Colonic mucosa (tissue), 4 donors: ENCODE results near the gene TBC1D32. TPM values are rescaled to one million over a fixed set of nuclear protein-coding genes. Genes with fewer than 3 reads are reported as not detected.
"Not testable (repeated sequence)": the region's sequence is repeated elsewhere in the genome, so short reads cannot be mapped to it uniquely, and the experiment has no call there.

Source experiments
- DNase-seq: peaks from one replicate; pipeline ENCODE4 v3.0.0-alpha.2; 2020
- H3K27ac ChIP-seq: fragments of 200-600 bp; one replicate; pipeline ENCODE4 v1.8.0; 2021
- H3K27me3 ChIP-seq: fragments of 200-600 bp; one replicate; pipeline ENCODE4 v1.8.0; 2021
- H3K36me3 ChIP-seq: fragments of 200-600 bp; one replicate; pipeline ENCODE4 v1.8.0; 2021
- H3K4me1 ChIP-seq: fragments of 200-600 bp; one replicate; pipeline ENCODE4 v1.8.0; 2021; ENCODE audit warnings: mild to moderate bottlenecking
- H3K4me3 ChIP-seq: fragments of 200-600 bp; one replicate; pipeline ENCODE4 v1.8.0; 2021
- H3K9ac ChIP-seq, 2 donors: one replicate each; pipeline ENCODE4 v1.7.0; 2013; ENCODE audit warnings: control low read depth in 2 of 2, low read depth in 2 of 2, low read length in 2 of 2
- H3K9me3 ChIP-seq: fragments of 200-600 bp; one replicate; pipeline ENCODE4 v1.8.0; 2021
- intact Hi-C: fragments of 100-400 bp; cut with DNase I; formaldehyde crosslinking; loops from one replicate; pipeline ENCODE4 v1.14.1; 2022
- total RNA-seq, 2 donors: library from RNA; stranded (reverse); fragmentation: NEBNext Ultra II Directional in 1 of 2; extraction: Animal tissue kit (Norgen Biotek cat#: 25700) in 1 of 2; gene quantifications; one replicate each; pipeline ENCODE4 v1.2.1, GENCODE V29; 2021
- TF ChIP-seq, protein P1 (sequence below): fragments of 200-600 bp; IDR thresholded peaks from one replicate; pipeline ENCODE4 v1.8.0; 2022; ENCODE audit warnings: antibody characterized with exemption, mild to moderate bottlenecking
- donor health status: healthy.
- donor health status: DM: no; HTN: no; CAD: no.
- donor health status: DM: no; HTN: no; CAD: no.

Gene TBC1D32
- total RNA-seq, 2 donors from 2014 or later, result 6.0 to 8.3 TPM

DNA sequence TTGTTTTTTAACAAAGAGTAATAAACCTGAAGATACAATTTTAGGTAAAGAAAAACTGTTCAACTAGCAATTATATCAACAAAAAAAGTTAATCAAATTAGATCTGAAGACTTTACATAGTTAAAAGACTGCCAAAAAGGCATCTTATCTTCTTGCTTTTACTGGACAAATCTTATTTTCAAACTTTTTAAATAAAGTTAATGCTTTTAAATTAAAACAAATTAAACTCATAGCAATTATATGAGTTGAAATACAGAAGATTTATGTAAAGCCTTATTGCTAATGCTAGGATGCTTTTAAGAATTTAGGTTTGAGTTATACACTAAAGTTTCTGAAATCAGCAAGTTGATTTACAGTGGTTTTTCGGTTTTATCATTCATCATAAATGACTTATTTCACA, 227.3 kb downstream of the TBC1D32 start:
- H3K4me1 ChIP-seq, result no peaks in the 10 kb centered on the region
- no peak overlapping the region for H3K27ac ChIP-seq
- intact Hi-C loops, result no loop called here
- no peak overlapping the region for H3K9ac ChIP-seq
- no peaks in the 10 kb centered on the region for H3K9me3 ChIP-seq
- no peaks in the 10 kb centered on the region for H3K36me3 ChIP-seq
- no peaks in the 10 kb centered on the region for H3K27me3 ChIP-seq
- TF ChIP-seq, protein P1, sequence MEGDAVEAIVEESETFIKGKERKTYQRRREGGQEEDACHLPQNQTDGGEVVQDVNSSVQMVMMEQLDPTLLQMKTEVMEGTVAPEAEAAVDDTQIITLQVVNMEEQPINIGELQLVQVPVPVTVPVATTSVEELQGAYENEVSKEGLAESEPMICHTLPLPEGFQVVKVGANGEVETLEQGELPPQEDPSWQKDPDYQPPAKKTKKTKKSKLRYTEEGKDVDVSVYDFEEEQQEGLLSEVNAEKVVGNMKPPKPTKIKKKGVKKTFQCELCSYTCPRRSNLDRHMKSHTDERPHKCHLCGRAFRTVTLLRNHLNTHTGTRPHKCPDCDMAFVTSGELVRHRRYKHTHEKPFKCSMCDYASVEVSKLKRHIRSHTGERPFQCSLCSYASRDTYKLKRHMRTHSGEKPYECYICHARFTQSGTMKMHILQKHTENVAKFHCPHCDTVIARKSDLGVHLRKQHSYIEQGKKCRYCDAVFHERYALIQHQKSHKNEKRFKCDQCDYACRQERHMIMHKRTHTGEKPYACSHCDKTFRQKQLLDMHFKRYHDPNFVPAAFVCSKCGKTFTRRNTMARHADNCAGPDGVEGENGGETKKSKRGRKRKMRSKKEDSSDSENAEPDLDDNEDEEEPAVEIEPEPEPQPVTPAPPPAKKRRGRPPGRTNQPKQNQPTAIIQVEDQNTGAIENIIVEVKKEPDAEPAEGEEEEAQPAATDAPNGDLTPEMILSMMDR, result no peak
- no peak for DNase-seq
- no peak overlapping the region for H3K4me3 ChIP-seq

DNA sequence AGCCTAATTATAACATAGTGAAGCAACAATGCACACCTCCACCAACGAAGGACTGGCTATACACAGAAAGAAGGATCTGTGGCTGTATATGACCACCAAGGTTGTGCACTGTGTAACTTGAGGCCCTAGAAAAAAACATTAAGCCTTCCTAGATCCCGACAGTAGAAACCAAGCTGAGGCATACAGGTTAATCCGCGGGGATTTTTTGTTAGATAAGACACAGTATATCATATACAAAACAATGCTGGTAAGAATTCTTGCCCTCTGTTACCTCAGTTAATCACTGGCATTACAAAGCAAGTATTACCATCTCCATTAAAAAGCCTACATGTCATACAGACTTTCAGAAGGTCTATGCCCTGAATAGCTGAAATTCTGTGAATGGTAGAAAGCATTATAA, 228.8 kb downstream of the TBC1D32 start:
- H3K27me3 ChIP-seq, result no peaks in the 10 kb centered on the region
- H3K9me3 ChIP-seq, result no peaks in the 10 kb centered on the region
- intact Hi-C loops, result no loop called here
- DNase-seq, result no peak
- no peaks in the 10 kb centered on the region for H3K36me3 ChIP-seq
- no peak overlapping the region for H3K27ac ChIP-seq
- no peak overlapping the region for H3K9ac ChIP-seq
- TF ChIP-seq, protein P1, result no peak
- H3K4me3 ChIP-seq, result no peak overlapping the region
- H3K4me1 ChIP-seq, result no peaks in the 10 kb centered on the region

DNA sequence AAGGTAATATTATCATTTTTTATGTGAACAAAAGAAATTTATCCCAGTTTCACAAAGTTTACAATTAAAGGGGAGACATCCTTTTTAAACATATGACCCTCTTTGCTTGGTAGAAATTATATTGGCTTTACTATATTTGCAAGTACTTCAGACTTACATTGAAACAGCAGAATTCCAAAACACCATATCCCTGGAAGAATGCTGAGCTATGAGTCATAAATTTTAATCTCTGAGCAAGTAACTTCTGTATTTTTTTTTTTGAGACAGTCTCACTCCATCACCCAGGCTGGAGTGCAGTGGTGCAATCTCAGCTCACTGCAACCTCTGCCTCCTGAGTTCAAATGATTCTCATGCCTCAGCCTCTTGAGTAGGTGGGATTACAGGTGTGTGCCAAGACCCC, 240.4 kb downstream of the TBC1D32 start:
- intact Hi-C loops, result no loop called here
- H3K4me1 ChIP-seq, result no peaks in the 10 kb centered on the region
- no peak overlapping the region for H3K27ac ChIP-seq
- H3K4me3 ChIP-seq, result no peak overlapping the region
- DNase-seq, result no peak
- no peaks in the 10 kb centered on the region for H3K36me3 ChIP-seq
- no peaks in the 10 kb centered on the region for H3K27me3 ChIP-seq
- H3K9ac ChIP-seq, result no peak overlapping the region
- TF ChIP-seq, protein P1, result no peak
- H3K9me3 ChIP-seq, result no peaks in the 10 kb centered on the region

DNA sequence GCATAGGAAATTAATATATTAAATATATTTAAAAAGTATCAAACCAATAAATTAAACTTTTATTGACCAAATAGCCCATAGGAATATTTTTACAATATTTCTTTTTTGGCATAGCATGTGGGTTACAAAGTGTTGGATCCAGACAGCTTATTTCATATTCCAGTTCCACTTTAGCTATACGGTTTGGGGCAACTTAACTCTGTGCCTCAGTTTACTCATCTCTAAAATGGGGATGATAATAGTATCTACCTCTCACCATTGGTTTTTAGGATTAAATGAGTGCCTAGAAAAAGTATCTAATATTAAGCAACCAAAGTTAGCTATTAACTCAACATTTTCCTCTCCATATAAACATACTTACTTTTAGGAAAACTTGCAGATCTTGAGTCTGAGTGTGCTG, 243.8 kb downstream of the TBC1D32 start:
- H3K36me3 ChIP-seq, result no peaks in the 10 kb centered on the region
- intact Hi-C loops, result no loop called here
- H3K9ac ChIP-seq, result no peak overlapping the region
- TF ChIP-seq, protein P1, result no peak
- H3K9me3 ChIP-seq, result no peaks in the 10 kb centered on the region
- no peaks in the 10 kb centered on the region for H3K27me3 ChIP-seq
- H3K4me1 ChIP-seq, result no peaks in the 10 kb centered on the region
- H3K4me3 ChIP-seq, result no peak overlapping the region
- no peak overlapping the region for H3K27ac ChIP-seq
- DNase-seq, result no peak

DNA sequence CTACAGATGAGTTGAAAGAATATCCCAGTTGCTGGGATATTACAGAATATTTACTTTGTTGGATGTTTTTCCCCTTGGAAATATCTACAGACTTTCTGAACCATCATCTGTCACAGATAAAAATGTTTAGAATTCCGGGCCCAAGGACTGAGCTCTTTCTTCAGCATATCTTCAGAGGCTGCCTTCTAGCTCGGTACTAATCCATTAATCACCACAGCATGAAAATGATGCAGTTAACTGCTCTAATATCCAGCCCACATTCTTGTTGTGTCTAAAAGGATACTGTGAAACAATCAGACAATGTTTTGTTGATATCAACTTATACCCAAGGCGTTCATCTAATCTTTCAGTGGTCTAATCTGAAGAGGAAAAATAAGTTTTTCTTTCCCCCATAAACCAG, 247.4 kb downstream of the TBC1D32 start:
- H3K27ac ChIP-seq, result no peak overlapping the region
- intact Hi-C loops, result no loop called here
- no peaks in the 10 kb centered on the region for H3K27me3 ChIP-seq
- TF ChIP-seq, protein P1, result no peak
- no peaks in the 10 kb centered on the region for H3K4me1 ChIP-seq
- no peak overlapping the region for H3K9ac ChIP-seq
- H3K4me3 ChIP-seq, result no peak overlapping the region
- no peaks in the 10 kb centered on the region for H3K36me3 ChIP-seq
- no peak for DNase-seq
- no peaks in the 10 kb centered on the region for H3K9me3 ChIP-seq

DNA sequence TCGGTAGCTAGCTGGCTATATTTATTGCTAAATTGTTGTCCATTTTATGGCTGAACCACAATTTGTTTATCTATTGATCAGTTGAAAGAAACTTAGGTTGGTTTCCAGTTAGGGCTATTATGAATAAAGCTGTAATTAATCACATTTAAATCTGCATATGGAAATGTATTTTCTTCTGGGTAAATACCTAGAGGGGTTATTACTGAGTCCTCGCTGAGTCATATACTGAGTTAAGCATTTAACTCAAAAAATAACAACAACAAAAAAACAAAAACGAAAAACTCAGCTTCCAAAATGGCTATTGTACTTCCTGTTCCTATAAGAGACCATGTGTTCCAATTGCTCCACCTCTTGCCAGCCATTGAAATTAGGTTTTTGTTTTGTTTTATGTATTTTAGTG, 258.2 kb downstream of the TBC1D32 start:
- Histone ChIP-seq H3K27ac (no peak overlapping the region), H3K9ac (no peak overlapping the region), H3K4me3 (no peak overlapping the region), H3K36me3 (no peaks in the 10 kb centered on the region), H3K27me3 (no peaks in the 10 kb centered on the region), H3K4me1 (no peaks in the 10 kb centered on the region), H3K9me3 (no peaks in the 10 kb centered on the region)
- no peak for DNase-seq
- intact Hi-C loops, result no loop called here
- TF ChIP-seq, protein P1, result no peak

DNA sequence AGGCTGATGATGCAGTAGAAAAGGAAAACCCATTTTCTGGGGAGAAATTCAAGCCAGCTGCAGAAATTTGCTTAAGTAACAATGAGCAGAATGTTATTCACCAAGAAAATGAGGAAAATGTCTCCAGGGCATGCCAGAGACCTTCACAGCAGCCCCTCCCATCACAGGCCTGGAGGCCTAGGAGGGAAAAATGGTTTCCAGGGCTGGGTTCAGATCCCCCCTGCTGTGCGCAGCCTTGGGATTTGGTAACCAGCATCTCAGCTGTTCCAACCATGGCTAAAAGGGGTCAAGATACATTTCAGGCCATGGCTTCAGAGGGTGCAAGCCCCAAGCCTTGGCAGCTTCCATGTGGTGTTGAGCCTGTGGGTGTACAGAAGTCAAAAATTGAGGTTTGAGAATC, 265.5 kb downstream of the TBC1D32 start:
- H3K4me1 ChIP-seq, H3K27ac ChIP-seq, H3K36me3 ChIP-seq, H3K9me3 ChIP-seq, H3K27me3 ChIP-seq, DNase-seq, H3K4me3 ChIP-seq, H3K9ac ChIP-seq, intact Hi-C loops: not testable (repeated sequence)
